Natural killer cell (primary cell): ENCODE measurements around the gene SEC61B. TPM values are rescaled to one million over a fixed set of nuclear protein-coding genes. Genes with fewer than 3 reads are reported as not detected.

Experiments used
- ATAC-seq, 3 donors: fragments of 150-1000 bp in 2 of 3; fragments of 200-7000 bp in 1 of 3; cut with Tn5 transposase; 1 replicate in 1 of 3; 2 replicates in 2 of 3; pipeline ENCODE4 v1.10.0; 2021; ENCODE audit warnings: mild to moderate bottlenecking in 2 of 3, moderate library complexity in 2 of 3
- DNase-seq, 2 donors: peaks; one replicate each; pipeline versions ENCODE4 v3.0.0 to v3.0.0-alpha.2; 2013 to 2021; ENCODE audit warnings: mixed read lengths in 1 of 2
- H3K27ac ChIP-seq: one replicate; pipeline ENCODE4 v1.5.1; 2013; ENCODE audit warnings: mild to moderate bottlenecking, low read length
- H3K27me3 ChIP-seq: one replicate; pipeline ENCODE4 v1.6.1; 2013; ENCODE audit warnings: low read length; ENCODE audit not compliant: control insufficient read depth, insufficient read depth
- H3K36me3 ChIP-seq: one replicate; pipeline ENCODE4 v1.6.1; 2013; ENCODE audit warnings: low read length; ENCODE audit not compliant: control insufficient read depth, insufficient read depth
- H3K4me1 ChIP-seq: one replicate; pipeline ENCODE4 v1.6.1; 2013; ENCODE audit warnings: low read length; ENCODE audit not compliant: control insufficient read depth, insufficient read depth
- H3K4me3 ChIP-seq: one replicate; pipeline ENCODE4 v1.5.1; 2013; ENCODE audit warnings: low read length
- H3K9me3 ChIP-seq: one replicate; pipeline ENCODE4 v1.6.1; 2013; ENCODE audit warnings: low read length; ENCODE audit not compliant: control insufficient read depth, insufficient read depth
- H3K27ac Mint-ChIP-seq, 2 donors: one replicate each; pipeline ENCODE4 v1.8.0; 2022; ENCODE audit warnings: mild to moderate bottlenecking in 2 of 2, mixed read lengths in 2 of 2, moderate library complexity in 1 of 2
- H3K27me3 Mint-ChIP-seq, 2 donors: one replicate each; pipeline ENCODE4 v1.8.0; 2022; ENCODE audit warnings: low read depth in 2 of 2, mixed read lengths in 2 of 2
- H3K36me3 Mint-ChIP-seq: one replicate; pipeline ENCODE4 v1.8.0; 2022; ENCODE audit warnings: mixed read lengths
- H3K4me1 Mint-ChIP-seq, 2 donors: one replicate each; pipeline ENCODE4 v1.8.0; 2022; ENCODE audit warnings: mixed read lengths in 2 of 2
- H3K4me3 Mint-ChIP-seq: one replicate; pipeline ENCODE4 v1.8.0; 2022; ENCODE audit warnings: mild to moderate bottlenecking, moderate library complexity, mixed read lengths
- H3K9me3 Mint-ChIP-seq, 2 donors: one replicate each; pipeline ENCODE4 v1.8.0; 2022; ENCODE audit warnings: mixed read lengths in 2 of 2
- CTCF ChIP-seq: fragments of 200-600 bp; IDR thresholded peaks from one replicate; pipeline ENCODE4 v1.8.0; 2022; ENCODE audit warnings: antibody characterized with exemption
- WGBS: methylation state at CpG from one replicate; pipeline ENCODE4 v1.1.7; 2013; ENCODE audit warnings: missing lambda C conversion rate; ENCODE audit not compliant: insufficient coverage; 5-methylcytosine and 5-hydroxymethylcytosine counted together
- intact Hi-C: fragments of 100-400 bp; cut with micrococcal nuclease; formaldehyde crosslinking; loops from one replicate; pipeline ENCODE4 v1.14.2; 2022
- total RNA-seq, 4 donors: library from RNA; stranded (reverse); fragments of 120-200 nt in 1 of 4; gene quantifications; one replicate each; pipeline versions ENCODE4 v1.2.3 to v1.2.4, GENCODE V29; 2013 to 2022

SEC61B gene
- total RNA-seq, 3 donors from 2014 or later (not counting 1 experiment from before 2014, with no cell fraction given), result 78.9 to 95.1 (median 93.8) TPM

- Mint-ChIP-seq H3K36me3 (no peaks in the 10 kb centered on the region), H3K9me3 (no peaks in the 10 kb centered on the region), H3K4me1 (peaks cover 0 to 13% of the 10 kb centered on the region in 2 donors), H3K27me3 (peaks cover 24 to 35% of the 10 kb centered on the region in 2 donors), H3K4me3 (no peak overlapping the region), H3K27ac (no peak overlapping the region)
- H3K9me3 ChIP-seq, result peaks cover 3% of the 10 kb centered on the region
- TF ChIP-seq CTCF, result no peak
- no peak overlapping the region for H3K27ac ChIP-seq
- WGBS, result 81% methylated on average over 8 of the region's 8 CpGs
- no peaks in the 10 kb centered on the region for H3K27me3 ChIP-seq
- H3K36me3 ChIP-seq, result no peaks in the 10 kb centered on the region
- ATAC-seq, result no peak
- intact Hi-C loops, result no loop called here
- H3K4me3 ChIP-seq, result no peak overlapping the region
- DNase-seq, result no peak
- H3K4me1 ChIP-seq, result peaks cover 2% of the 10 kb centered on the region
Observed at GRCh38 chr9:99189887-99190596, 32.0 kb upstream of the SEC61B start.

GRCh38 chr9:99190597-99191283 is 31.3 kb upstream of the SEC61B start:
- intact Hi-C loops, result no loop called here
- Mint-ChIP-seq H3K9me3 (no peaks in the 10 kb centered on the region), H3K27me3 (peaks cover 24 to 35% of the 10 kb centered on the region in 2 donors), H3K4me3 (no peak overlapping the region), H3K27ac (no peak overlapping the region), H3K4me1 (peaks cover 0 to 6% of the 10 kb centered on the region in 2 donors), H3K36me3 (no peaks in the 10 kb centered on the region)
- H3K36me3 ChIP-seq, result no peaks in the 10 kb centered on the region
- ATAC-seq (no peak), DNase-seq (no peak)
- TF ChIP-seq CTCF, result no peak
- H3K27me3 ChIP-seq, result no peaks in the 10 kb centered on the region
- WGBS, result 94% methylated on average over 3 of the region's 3 CpGs
- H3K4me3 ChIP-seq, result no peak overlapping the region
- H3K9me3 ChIP-seq, result peaks cover 3% of the 10 kb centered on the region
- H3K4me1 ChIP-seq, result no peaks in the 10 kb centered on the region
- no peak overlapping the region for H3K27ac ChIP-seq

GRCh38 chr9:99192786-99193465 is 29.2 kb upstream of the SEC61B start:
- H3K36me3 ChIP-seq, result no peaks in the 10 kb centered on the region
- H3K27me3 Mint-ChIP-seq, result peaks cover 27 to 35% of the 10 kb centered on the region in 2 donors
- no peaks in the 10 kb centered on the region for H3K4me1 ChIP-seq
- 85% methylated on average over 5 of the region's 5 CpGs for WGBS
- no peak overlapping the region for H3K4me3 Mint-ChIP-seq
- intact Hi-C loops, result no loop called here
- no peak for TF ChIP-seq CTCF
- no peaks in the 10 kb centered on the region for H3K36me3 Mint-ChIP-seq
- no peak overlapping the region for H3K27ac Mint-ChIP-seq
- H3K4me3 ChIP-seq, result no peak overlapping the region
- peaks cover 0 to 12% of the 10 kb centered on the region in 2 donors for H3K4me1 Mint-ChIP-seq
- no peak overlapping the region for H3K27ac ChIP-seq
- DNase-seq, result no peak
- H3K9me3 Mint-ChIP-seq, result no peaks in the 10 kb centered on the region
- ATAC-seq, result no peak
- no peaks in the 10 kb centered on the region for H3K27me3 ChIP-seq
- peaks cover 3% of the 10 kb centered on the region for H3K9me3 ChIP-seq
